ENCODE results near the gene OTOP1.
"Not testable (repeated sequence)": the region's sequence is repeated elsewhere in the genome, so short reads cannot be mapped to it uniquely, and the experiment has no call there.

Gene OTOP1

DNA sequence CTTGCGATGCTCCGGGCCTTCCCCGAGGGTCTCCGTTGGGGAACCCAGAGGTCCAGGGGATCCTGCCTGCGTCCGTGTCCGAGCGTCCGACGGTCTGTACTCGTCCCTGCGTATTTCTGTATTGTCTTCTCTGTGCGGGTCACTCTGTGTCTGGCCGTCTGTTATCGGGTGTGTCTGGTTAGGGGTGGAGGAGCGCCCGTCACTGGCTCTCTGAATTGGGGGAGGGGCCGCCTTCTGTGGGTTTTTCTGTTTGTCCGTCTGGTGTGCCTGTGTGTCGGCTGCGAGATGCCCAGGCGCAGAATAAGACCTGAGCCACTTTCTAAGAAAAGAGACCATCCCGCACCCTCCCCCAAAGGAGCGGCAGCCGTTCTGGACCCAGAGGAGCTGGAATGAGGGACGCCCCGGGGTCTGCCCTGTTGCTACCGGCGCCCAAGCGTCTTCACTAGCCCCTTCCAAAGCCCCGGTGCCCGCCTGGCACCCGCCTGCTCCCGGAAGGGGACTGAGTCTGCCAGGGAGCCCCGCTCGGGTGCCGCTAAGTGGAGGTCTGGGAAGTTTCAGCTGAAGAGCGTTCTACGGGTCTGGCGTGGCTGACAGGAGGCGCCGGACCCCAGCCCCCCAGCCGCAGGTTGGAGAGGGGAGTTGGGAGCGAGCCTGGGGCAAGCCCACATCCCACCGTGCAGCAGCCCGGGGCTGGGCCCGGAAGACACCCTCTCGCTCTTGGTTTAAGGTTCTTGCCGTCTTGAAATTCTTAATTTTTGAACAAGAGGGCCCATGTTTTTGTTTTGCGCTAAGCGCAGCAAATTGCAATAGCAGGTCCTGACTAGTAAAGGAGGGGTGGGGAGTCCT is 1.0 kb upstream of the OTOP1 start:
- DNase-seq = no peak

DNA sequence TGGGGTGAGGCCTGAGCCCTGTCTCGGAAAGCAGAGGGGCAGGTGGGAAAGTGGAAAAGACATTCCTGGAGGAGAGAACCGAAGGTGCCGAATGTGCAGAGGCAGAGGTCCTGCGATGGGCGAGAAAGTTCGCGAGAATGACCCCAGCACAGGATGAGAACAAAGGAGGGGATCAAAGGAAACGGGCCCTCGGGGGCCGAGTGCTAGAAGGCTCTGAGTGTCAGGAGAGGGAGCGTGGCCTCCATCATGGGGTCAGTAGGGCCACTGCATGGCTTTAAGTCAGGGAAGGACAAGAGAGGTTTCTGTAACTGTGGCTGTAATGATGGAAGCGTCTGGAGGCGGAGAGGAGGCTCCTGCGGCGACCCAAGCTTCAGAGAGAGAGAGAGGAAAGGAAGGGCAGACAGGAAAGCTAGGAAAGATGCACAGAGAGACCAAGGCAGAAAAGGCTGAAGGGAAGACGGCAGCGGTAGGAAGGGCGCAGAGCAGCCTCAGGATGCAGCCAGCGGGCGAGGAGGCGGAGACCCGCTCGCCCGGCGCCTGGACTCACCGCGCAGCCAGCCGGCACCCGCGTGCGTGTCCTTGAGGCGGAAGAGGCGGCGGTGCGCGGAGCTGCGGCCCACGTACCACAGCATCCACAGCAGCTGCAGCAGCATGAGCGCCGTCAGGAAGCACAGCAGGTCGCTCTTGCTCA is 669 bp downstream of the OTOP1 start:
- DNase-seq = no peak

DNA sequence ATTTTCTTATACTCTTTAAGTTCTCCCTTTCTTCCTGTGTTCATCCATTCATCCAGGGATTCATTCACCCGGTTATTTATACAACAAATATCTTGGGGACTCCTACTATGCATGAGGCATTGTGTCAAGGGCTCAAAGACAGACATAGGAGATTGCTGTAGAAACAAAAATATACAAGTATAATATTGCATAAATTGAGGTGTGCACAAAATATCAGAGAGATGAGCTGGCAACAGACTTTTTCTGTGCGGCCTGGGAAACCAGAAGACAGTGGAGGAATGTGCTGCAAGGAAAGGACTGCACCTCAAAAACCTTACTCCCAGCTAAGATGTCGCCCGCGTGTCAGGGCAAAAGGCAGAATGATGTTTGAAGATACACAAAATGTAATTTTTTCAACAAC is 9.6 kb downstream of the OTOP1 start:
- no peak for DNase-seq

DNA sequence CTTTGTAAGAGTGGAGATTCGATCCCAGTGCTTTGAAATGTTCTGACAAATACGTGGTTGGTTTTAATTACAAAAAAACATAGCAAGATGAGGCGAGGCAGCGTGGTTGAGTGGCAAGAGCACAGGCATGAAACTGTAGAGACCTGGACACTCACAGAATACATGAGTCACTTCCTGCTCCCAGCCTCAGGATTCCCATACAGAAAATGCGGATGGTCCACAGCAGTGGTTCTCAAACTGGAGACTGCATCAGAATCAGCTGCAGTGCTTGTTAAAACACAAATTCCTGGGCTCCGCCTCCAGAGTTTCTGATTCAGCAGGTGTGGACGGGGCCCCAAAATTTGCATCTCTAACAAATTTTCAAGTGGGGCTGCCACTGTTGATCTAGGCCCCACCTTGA is 10.1 kb downstream of the OTOP1 start:
- DNase-seq = no peak

DNA sequence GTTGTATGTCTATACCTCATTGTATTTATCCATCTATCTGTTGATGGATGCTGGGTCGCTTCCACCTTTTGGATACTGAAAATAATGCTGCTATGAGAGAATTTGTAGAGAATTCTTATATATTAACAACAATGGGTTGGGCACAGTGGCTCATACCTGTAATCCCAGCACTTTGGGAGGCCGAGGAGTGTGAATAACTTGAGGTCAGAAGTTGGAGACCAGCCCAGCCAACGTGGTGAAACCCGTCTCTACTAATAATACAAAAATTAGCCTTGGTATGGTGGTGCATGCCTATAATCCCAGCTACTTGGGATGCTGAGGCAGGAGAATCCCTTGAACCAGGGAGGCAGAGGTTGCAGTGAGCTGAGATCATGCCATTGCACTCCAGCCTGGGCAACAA is 13.1 kb downstream of the OTOP1 start:
- DNase-seq = not testable (repeated sequence)

DNA sequence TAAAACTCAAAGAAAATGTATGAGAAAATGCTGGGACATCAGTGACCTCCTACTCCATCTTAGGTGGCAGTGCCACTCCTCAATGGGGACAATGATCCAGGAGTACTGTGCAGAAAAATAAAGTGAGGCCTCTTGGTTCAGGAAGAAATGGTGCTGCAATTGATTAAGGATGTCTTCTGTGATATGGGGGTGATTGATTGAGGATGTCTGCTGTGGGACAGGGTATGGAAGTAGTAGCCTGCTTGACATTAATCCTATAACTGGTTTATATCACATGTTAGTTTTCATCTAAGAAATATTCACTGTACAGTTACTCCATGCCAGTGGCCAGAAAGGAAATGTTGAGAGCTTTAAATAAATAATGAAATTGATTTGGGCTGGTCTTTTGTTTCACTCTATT is 20.5 kb downstream of the OTOP1 start:
- no peak for DNase-seq

DNA sequence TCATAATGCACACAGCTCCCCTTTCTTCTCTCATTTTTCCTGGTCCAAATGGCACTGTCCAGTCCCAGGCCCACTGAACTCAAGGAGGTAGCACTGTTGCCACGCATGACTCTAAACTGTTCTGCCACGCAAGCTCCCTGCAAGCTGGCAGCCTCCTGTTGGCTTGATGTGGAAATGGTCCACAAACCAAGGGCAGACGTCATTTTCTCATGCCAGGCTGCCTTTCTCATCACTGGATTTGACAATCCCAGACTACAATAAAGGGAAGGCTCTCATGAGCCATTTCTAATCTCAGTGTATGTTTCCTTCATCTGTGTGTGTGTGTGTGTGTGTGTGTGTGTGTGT is 22.4 kb downstream of the OTOP1 start:
- DNase-seq = no peak

DNA sequence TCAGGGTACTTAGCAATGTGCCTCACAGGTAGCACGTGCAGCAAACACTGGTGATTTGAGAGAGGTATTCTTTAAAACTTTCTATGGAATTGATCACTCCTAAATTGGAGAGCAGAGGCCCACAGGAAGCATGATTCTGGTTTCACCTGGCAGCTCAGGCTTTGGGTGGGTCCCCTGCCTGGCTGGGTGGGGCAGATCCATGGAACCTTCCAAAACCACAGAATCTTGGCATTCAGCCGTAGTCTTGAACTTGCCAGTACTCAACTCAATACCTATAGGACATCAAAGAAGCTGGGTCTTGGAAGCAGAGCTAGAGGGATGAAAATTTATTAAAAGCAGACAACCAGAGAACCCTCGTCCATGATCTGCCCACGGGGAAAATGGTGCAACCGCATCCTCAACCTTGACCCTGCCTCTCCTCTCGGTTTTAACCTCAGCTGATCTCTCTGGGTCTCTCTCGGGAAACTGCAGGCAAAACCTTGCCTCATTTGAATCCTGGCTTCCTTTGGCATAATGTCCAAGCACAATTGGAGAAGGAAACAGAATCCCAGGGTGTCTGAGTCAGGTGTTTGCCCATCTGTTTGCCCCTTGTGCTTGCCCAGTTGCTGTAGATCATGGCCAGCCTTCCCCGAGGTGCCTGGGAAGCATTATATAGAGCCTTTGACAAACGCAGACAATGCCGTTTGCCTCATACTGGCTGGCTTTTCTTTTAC is 22.9 kb downstream of the OTOP1 start:
- DNase-seq = no peak

DNA sequence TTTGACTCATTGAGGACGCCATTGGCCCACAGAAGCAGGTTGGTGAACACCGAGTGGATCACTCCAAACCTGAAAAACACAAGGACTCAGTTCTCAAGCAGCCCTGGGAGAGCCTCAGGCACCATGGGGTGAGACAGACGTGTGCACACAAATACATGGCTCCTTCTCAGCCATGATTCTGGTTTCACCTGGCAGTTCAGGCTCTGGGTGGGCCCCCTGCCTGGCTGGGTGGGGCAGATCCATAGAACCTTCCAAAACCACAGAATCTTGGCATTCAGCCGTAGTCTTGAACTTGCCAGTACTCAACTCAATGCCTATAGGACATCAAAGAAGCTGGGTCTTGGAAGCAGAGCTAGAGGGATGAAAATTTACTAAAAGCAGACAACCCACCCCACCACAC is 24.2 kb downstream of the OTOP1 start:
- DNase-seq = no peak

DNA sequence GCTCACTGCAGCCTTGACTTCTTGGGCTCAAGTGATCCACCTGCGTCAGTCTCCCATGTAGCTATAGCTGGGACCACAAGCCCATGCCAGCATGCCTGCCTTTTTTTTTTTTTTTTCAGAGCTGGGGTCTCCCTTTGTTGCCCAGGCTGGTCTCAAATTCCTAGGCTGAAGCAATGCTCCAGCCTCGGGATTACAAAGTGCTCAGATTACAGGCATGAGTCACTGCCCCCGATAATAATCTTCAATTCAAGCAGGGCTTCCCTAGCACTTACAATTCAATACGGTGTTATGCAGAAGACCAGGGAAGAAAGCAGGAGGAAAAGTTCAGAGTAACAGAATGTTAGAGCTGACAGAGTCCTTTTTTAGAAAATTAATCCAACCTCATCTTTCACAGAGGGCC is 26.1 kb downstream of the OTOP1 start:
- DNase-seq = no peak

DNA sequence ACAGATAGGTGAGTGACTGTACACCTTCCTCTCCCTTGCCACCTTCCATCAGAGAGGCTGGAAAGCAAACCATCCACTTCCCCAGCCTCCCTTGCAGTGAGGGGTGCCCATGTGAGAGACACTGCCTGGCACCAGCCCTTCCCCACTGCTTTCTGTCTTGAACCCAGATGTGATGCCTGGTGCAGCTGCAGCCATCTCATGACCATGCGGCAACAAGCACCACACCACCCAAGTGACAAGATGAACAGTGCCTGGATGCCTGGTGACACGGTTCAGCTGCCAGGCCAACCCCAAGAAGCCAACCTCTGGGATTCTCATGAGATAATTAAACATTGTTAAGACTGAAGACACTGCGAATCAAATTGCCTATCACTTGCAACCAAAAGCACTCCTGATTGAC is 31.4 kb downstream of the OTOP1 start:
- DNase-seq = no peak

DNA sequence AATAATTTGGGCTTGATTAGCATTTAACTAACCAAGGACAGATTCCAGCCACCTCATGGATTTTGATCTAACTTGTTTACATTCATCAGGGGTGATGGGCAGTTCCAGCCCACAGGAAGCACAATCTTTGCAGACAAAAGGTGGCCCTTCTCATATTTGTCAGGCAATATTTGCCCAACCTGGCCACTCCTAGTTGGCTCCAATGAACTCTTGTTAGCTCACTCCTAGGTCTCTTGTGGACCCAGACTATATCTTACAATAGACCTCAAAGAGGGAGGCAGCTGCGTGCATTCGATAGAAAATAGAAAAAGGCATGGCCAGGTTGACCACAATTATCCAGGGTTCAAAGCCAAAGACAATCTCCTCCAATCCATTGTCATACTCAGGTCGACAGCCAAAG is 38.2 kb downstream of the OTOP1 start:
- not testable (repeated sequence) for DNase-seq

DNA sequence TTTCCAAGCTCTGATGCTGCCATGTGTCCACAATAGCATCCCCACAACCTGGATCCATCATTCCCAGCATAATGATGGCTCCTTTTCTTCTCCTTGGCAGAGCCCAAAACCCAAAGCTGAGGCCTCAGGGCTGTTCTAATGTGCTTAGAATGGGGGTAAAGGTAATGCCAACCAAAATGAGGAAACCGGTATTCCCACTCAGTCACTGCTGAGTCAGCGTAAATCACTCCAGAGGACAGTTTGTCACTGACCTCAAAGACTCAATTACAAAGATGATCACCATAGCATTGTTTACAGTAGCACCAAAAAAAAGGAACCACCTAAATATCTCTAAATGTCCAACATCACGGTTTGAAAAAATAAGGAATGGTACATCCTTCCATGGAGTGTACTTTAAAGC is 41.2 kb downstream of the OTOP1 start:
- no peak for DNase-seq

DNA sequence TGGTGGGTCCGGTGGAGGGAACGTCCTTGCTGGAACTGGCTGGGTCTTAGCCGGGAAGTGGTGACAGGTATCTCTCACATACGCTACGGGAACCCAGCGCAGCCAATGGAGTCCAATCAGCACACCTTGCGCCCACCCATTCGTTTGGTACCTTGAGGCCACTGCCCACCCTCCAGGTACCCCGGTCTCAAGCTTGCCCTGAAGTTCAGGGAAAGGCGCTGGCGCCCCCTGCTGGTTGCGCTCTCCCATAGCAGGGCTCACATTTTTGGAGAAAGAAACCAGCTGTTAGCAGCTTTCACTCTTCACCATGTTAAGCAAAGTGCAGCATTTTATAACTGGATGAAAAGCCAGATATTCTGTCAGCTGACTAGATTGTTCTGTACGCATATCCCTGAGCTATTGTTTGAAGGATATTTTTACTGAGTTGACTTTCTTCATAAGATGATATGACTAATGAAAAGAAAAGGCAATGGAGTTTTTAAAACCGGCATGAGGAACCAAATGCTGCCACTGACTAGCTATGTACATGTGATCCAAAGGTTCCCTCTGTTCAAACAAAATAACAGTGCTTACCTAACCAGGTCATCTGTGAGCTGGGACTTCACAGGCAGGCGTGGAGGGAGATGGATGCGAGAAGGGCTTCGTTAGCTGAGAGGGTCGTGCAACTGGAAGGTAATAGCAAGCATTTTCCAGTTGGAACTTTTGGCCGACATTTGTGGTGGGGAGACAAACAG is 43.7 kb downstream of the OTOP1 start:
- DNase-seq = no peak

DNA sequence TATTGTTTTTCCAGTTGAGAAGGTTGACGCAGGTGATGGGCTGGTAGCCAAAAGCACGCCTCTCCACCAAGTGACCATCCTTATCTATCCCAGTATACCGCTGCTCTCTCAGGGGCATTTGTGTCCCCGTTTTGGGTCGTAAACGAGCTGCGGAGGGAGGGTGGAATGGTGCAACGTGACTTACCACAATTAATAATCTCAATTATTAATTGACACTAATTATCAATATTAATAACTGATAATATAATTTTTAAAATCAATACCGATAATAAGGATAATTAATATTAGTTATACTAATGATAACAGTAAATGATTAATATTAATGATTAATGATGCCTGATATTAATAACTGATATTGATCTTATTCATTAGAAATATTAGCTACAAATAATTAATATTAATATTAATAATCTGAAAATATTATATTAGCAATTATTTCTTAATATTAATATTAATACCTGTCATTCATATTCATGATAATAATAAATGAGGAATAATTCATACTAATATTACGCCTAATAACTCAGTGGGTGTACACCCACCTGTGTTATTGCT is 56.1 kb downstream of the OTOP1 start:
- no peak for DNase-seq

DNA sequence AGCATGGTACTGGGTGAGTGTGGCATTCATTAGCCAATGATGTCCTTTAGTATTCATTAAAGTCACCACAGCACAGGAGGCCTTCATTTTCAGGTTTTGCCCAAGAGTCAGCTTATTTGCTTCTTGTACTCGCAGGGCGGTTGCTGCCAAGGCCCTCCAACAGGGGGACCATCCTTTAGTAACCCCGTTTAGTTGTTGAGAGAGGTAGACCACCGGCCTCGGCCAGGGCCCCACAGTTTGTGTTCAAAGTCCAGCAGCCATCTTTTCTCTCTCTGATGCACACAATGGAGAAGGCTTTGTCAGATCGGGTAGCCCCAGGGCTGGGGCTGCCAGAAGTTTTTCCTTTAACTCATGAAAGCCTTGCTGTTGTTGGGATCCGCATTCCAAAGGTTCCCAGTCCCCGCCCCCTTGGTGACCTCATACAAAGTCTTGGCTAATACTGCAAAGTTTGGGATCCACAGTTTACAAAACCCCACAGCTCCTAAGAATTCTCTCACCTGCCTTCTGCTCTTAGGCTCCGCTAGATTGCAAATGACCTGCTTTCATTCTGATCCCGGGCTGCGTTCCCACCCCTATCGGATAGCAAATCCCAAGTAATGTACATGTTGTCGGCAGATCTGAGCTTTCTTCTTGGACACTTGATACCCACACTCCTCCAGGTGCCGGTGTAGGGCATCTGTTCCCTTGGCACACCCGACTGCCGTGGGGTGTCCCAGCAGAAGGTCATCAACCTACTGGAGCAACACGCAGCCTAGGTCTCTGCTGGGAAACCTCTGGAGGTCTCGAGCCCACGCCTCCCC is 58.5 kb downstream of the OTOP1 start:
- DNase-seq = not testable (repeated sequence)

DNA sequence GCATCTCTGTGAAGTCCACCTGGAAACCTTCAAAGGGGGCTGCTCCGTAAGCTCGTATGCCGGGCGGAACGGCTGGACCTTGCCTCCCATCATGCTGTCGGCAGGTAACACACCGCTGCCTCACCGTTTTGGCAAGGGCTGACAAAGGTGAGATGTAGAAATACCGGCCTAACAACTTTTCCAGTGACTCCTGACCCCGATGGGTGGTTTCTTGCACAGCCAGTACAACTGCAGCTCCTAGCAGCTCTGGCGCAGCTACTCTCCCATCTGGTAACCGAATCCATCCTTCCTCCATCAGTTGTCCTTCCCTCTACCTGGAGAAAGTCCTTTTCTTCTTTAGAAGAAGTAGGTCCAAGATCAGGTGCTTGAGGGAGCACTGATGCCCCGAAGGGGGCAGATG is 59.7 kb downstream of the OTOP1 start:
- not testable (repeated sequence) for DNase-seq

DNA sequence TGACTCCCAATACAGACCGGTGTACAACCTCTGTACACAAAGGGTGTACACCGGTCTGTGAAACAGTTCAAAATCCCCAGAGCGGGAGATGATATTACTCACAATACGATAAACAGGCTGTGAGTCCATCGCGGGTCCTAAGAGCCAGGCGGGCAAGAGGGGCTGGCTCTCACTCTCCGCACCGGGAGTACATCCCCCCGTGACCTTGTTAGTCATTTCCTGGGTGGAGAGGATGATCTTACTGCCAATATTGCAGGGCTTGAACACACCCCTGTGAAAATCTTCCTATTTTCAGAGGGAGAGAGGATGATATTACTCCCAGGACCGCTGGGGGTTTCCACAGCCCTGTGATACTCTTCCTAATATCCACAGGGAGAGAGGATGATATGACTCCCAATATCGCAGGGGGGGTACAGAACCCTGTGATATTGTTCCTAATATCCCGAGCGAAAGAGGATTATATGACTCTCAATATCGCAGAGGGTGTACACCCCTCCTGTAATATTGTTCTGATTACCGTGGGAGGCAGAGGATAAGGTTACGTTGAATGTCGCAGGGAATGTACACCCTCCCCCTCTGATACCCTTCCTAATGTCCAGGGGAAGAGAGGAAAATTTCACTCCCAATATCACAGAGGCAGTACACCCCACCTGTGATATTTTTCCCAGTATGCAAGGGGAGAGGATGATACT is 60.9 kb downstream of the OTOP1 start:
- DNase-seq = not testable (repeated sequence)

DNA sequence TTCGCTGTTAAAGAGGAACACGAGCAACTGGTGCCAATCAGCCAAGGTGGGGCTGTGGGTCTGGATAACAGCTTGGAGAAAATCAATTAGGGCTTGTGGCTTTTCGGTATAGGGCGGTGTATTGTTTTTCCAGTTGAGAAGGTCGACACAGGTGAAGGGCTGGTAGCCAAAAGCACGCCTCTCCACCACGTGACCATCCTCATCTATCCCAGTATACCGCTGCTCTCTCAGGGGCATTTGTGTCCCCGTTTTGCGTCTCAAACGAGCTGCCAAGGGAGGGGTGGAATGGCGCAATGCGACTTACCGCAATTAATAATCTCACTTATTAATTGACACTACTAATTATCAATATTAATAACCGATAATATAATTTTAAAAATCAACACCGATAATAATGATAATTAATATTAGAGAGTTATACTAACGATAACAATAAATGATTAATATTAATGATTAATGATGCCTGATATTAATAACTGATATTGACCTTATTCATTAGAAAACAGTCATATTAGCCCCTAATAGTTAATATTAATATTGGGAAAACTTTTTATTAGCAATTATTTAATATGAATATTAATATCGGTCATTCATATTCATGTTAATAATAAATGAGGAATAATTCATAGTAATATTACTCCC is 62.1 kb downstream of the OTOP1 start:
- DNase-seq = not testable (repeated sequence)

DNA sequence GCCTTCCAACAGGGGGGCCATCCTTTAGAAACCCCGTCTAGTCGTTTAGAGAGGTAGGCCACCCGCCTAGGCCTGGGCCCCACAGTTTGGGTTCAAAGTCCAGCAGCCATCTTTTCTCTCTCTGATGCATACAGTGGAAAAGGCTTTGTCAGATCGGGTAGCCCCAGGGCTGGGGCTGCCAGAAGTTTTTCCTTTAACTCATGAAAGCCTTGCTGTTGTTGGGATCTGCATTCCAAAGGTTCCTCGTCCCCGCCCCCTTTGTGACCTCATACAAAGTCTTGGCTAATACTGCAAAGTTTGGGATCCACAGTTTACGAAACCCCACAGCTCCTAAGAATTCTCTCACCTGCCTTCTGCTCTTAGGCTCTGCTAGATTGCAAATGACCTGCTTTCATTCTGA is 64.5 kb downstream of the OTOP1 start:
- not testable (repeated sequence) for DNase-seq

Measured in CD4-positive, alpha-beta T cell treated with Interferon gamma for 1 hour (primary cell).